Neural cell (in vitro differentiated cells): ENCODE results near the gene ZNF778. TPM values are rescaled to one million over a fixed set of nuclear protein-coding genes. Genes with fewer than 3 reads are reported as not detected.
"Not testable (repeated sequence)": the region's sequence is repeated elsewhere in the genome, so short reads cannot be mapped to it uniquely, and the experiment has no call there.

Experiments used
- H2AFZ ChIP-seq: fragments of 200-600, 300-800 bp; sonication (generic), shearing (Covaris generic); 2 replicates; pipeline ENCODE4 v1.6.0; 2014; ENCODE audit warnings: low read depth, mild to moderate bottlenecking, antibody characterized with exemption, low read length, moderate library complexity
- H3F3A ChIP-seq: fragments of 200-600 bp; shearing (Covaris generic); 2 replicates; pipeline ENCODE4 v1.6.1; 2016; ENCODE audit warnings: mild to moderate bottlenecking, moderate library complexity, mixed read lengths, antibody characterized with exemption, low read length; ENCODE audit not compliant: insufficient read depth, poor library complexity, severe bottlenecking
- H3K27ac ChIP-seq: fragments of 200-600, 300-800 bp; sonication (generic), shearing (Covaris generic); 2 replicates; pipeline ENCODE4 v1.5.1; 2014; ENCODE audit warnings: mild to moderate bottlenecking, low read length, moderate library complexity
- H3K27me3 ChIP-seq: fragments of 300-800, 200-600 bp; sonication (generic), shearing (Covaris generic); 2 replicates; pipeline ENCODE4 v1.6.0; 2014; ENCODE audit warnings: mild to moderate bottlenecking, low read depth, low read length, moderate library complexity; ENCODE audit not compliant: insufficient read depth
- H3K36me3 ChIP-seq: fragments of 300-800, 200-600 bp; sonication (generic), shearing (Covaris generic); 2 replicates; pipeline ENCODE4 v1.5.1; 2014; ENCODE audit warnings: mild to moderate bottlenecking, antibody characterized with exemption, low read length, moderate library complexity; ENCODE audit not compliant: insufficient read depth
- H3K4me2 ChIP-seq: fragments of 300-800, 200-600 bp; sonication (generic), shearing (Covaris generic); 2 replicates; pipeline ENCODE4 v1.6.0; 2014; ENCODE audit warnings: mild to moderate bottlenecking, low read length
- H3K4me3 ChIP-seq: fragments of 300-800, 200-600 bp; sonication (generic), shearing (Covaris generic); 2 replicates; pipeline ENCODE4 v1.5.1; 2014; ENCODE audit warnings: mild to moderate bottlenecking, low read length, moderate library complexity
- H3K79me2 ChIP-seq: fragments of 200-600 bp; shearing (Covaris generic); replicated peaks from 2 replicates; pipeline ENCODE4 v1.6.0; 2014; ENCODE audit warnings: mild to moderate bottlenecking, low read length, moderate library complexity; ENCODE audit not compliant: insufficient read depth
- H3K9ac ChIP-seq: fragments of 300-800, 200-600 bp; sonication (generic), shearing (Covaris generic); 2 replicates; pipeline ENCODE4 v1.6.1; 2016; ENCODE audit warnings: mild to moderate bottlenecking, low read length, mixed read lengths
- H3K9me2 ChIP-seq: fragments of 200-600 bp; shearing (Covaris generic); 2 replicates; pipeline ENCODE4 v1.6.1; 2016; ENCODE audit warnings: mild to moderate bottlenecking, low read length, mixed read lengths; ENCODE audit not compliant: insufficient read depth
- H3K9me3 ChIP-seq: fragments of 200-600, 300-800 bp; sonication (generic), shearing (Covaris generic); 2 replicates; pipeline ENCODE4 v1.6.1; 2016; ENCODE audit warnings: mild to moderate bottlenecking, mixed run types, low read length, moderate library complexity, mixed read lengths
- H4K20me1 ChIP-seq: fragments of 200-600 bp; shearing (Covaris generic); 2 replicates; pipeline ENCODE4 v1.6.1; 2016; ENCODE audit warnings: mild to moderate bottlenecking, mixed run types; ENCODE audit not compliant: insufficient read depth
- EP300 ChIP-seq: fragments of 450-650 bp; conservative IDR thresholded peaks from 2 replicates; pipeline ENCODE4 v1.6.1; 2014; ENCODE audit warnings: antibody characterized with exemption, mild to moderate bottlenecking, moderate library complexity; ENCODE audit not compliant: poor library complexity, severe bottlenecking
- EZH2 ChIP-seq: fragments of 200-600, 300-800 bp; shearing (Covaris generic), sonication (generic); IDR thresholded peaks from 2 replicates; pipeline ENCODE4 v1.6.1; 2014; ENCODE audit warnings: antibody characterized with exemption, low read length, borderline replicate concordance, mild to moderate bottlenecking; ENCODE audit not compliant: insufficient read depth, poor library complexity, severe bottlenecking
- MXI1 ChIP-seq: fragments of 450-650 bp; conservative IDR thresholded peaks from 2 replicates; pipeline ENCODE4 v1.6.1; 2014; ENCODE audit warnings: antibody characterized with exemption, mild to moderate bottlenecking; ENCODE audit not compliant: poor library complexity, severe bottlenecking
- POLR2AphosphoS5 ChIP-seq: IDR thresholded peaks from 2 replicates; pipeline ENCODE4 v1.6.1; 2012
- RAD21 ChIP-seq: fragments of 450-650 bp; conservative IDR thresholded peaks from 2 replicates; pipeline ENCODE4 v1.6.1; 2014; ENCODE audit warnings: antibody characterized with exemption, mild to moderate bottlenecking, moderate library complexity
- SMC3 ChIP-seq: fragments of 450-650 bp; conservative IDR thresholded peaks from 2 replicates; pipeline ENCODE4 v1.6.1; 2014; ENCODE audit warnings: antibody characterized with exemption, mild to moderate bottlenecking, moderate library complexity; ENCODE audit not compliant: poor library complexity
- TAF1 ChIP-seq: IDR thresholded peaks from 2 replicates; pipeline ENCODE4 v1.6.1; 2012; ENCODE audit warnings: low read depth
- polyA plus RNA-seq: library from polyadenylated mRNA; depleted of rRNA; stranded (reverse); fragments of >200 nt; gene quantifications from 2 replicates; pipeline ENCODE4 v1.2.3, GENCODE V29; 2014
- TF ChIP-seq, protein P1 (sequence below): IDR thresholded peaks from 2 replicates; pipeline ENCODE4 v1.6.1; 2012; ENCODE audit warnings: borderline replicate concordance
- TF ChIP-seq, protein P2 (sequence below): fragments of 450-650 bp; IDR thresholded peaks from 2 replicates; pipeline ENCODE4 v1.5.1; 2014; ENCODE audit warnings: antibody characterized with exemption, mild to moderate bottlenecking, moderate library complexity; ENCODE audit not compliant: poor library complexity, severe bottlenecking

The ZNF778 gene
- polyA plus RNA-seq, 1 donor from 2014 or later = 14.7 TPM

- H3K36me3 ChIP-seq = no peaks in the 10 kb centered on the region
- no peak overlapping the region for H3K27ac ChIP-seq
Measured at GRCh38 chr16:89265647-89266046, 48.1 kb downstream of the ZNF778 start.

DNA sequence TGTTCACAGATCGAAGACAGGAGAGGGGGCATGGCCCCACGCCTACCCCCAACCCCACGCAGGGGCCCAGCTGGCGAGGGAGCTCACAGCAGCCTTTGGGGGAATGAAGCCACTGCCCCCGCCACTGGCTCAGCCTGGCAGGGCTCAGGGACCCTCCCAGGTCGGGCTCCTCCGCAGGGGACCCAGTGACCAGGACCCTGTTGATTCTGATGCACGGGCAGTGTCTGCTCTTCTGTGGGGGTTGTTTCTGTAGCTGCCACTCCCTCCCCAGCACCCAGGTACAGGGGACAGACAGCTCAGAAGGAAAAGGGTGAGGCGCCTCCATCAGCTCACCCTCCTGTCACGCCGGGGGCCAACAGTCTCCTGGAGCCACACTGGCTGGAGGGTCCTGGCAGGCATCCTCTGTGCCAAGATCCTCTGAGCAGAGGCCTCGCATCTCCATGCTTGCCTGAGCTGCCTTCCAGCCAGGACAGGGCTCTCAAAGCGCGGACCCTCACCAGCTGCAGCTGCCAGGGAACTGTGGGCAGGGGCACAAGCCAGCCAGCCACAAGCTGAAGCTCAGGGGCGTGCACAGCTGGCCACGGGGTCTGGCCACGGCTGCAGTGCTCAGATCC is 49.1 kb downstream of the ZNF778 start:
- Histone ChIP-seq H3K27me3 (no peaks in the 10 kb centered on the region), H3K4me3 (no peak overlapping the region), H3K36me3 (no peaks in the 10 kb centered on the region), H3K27ac (no peak overlapping the region), H3K79me2 (no peaks in the 10 kb centered on the region), H4K20me1 (no peaks in the 10 kb centered on the region), H3F3A (no peaks in the 10 kb centered on the region), H3K9ac (no peak overlapping the region), H3K4me2 (no peak overlapping the region), H3K9me3 (no peaks in the 10 kb centered on the region), H2AFZ (no peak overlapping the region), H3K9me2 (no peaks in the 10 kb centered on the region)
- TF ChIP-seq TAF1 (no peak), RAD21 (no peak), EP300 (no peak), POLR2AphosphoS5 (no peak), SMC3 (no peak), MXI1 (no peak), EZH2 (no peak)
- TF ChIP-seq, protein P1, sequence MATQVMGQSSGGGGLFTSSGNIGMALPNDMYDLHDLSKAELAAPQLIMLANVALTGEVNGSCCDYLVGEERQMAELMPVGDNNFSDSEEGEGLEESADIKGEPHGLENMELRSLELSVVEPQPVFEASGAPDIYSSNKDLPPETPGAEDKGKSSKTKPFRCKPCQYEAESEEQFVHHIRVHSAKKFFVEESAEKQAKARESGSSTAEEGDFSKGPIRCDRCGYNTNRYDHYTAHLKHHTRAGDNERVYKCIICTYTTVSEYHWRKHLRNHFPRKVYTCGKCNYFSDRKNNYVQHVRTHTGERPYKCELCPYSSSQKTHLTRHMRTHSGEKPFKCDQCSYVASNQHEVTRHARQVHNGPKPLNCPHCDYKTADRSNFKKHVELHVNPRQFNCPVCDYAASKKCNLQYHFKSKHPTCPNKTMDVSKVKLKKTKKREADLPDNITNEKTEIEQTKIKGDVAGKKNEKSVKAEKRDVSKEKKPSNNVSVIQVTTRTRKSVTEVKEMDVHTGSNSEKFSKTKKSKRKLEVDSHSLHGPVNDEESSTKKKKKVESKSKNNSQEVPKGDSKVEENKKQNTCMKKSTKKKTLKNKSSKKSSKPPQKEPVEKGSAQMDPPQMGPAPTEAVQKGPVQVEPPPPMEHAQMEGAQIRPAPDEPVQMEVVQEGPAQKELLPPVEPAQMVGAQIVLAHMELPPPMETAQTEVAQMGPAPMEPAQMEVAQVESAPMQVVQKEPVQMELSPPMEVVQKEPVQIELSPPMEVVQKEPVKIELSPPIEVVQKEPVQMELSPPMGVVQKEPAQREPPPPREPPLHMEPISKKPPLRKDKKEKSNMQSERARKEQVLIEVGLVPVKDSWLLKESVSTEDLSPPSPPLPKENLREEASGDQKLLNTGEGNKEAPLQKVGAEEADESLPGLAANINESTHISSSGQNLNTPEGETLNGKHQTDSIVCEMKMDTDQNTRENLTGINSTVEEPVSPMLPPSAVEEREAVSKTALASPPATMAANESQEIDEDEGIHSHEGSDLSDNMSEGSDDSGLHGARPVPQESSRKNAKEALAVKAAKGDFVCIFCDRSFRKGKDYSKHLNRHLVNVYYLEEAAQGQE = no peak
- TF ChIP-seq, protein P2, sequence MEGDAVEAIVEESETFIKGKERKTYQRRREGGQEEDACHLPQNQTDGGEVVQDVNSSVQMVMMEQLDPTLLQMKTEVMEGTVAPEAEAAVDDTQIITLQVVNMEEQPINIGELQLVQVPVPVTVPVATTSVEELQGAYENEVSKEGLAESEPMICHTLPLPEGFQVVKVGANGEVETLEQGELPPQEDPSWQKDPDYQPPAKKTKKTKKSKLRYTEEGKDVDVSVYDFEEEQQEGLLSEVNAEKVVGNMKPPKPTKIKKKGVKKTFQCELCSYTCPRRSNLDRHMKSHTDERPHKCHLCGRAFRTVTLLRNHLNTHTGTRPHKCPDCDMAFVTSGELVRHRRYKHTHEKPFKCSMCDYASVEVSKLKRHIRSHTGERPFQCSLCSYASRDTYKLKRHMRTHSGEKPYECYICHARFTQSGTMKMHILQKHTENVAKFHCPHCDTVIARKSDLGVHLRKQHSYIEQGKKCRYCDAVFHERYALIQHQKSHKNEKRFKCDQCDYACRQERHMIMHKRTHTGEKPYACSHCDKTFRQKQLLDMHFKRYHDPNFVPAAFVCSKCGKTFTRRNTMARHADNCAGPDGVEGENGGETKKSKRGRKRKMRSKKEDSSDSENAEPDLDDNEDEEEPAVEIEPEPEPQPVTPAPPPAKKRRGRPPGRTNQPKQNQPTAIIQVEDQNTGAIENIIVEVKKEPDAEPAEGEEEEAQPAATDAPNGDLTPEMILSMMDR = no peak

More at GRCh38 chr16:89265647-89266046, 48.1 kb downstream of the ZNF778 start:
- no peak overlapping the region for H3K9ac ChIP-seq
- H3K9me3 ChIP-seq = no peaks in the 10 kb centered on the region
- TF ChIP-seq SMC3 = no peak
- TF ChIP-seq MXI1 = no peak
- TF ChIP-seq EP300 = no peak
- no peaks in the 10 kb centered on the region for H3K9me2 ChIP-seq
- H3K79me2 ChIP-seq = no peaks in the 10 kb centered on the region
- H4K20me1 ChIP-seq = no peaks in the 10 kb centered on the region
- no peaks in the 10 kb centered on the region for H3F3A ChIP-seq
- no peak overlapping the region for H3K4me2 ChIP-seq
- no peak overlapping the region for H3K4me3 ChIP-seq
- H3K27me3 ChIP-seq = no peaks in the 10 kb centered on the region
- no peak overlapping the region for H2AFZ ChIP-seq

DNA sequence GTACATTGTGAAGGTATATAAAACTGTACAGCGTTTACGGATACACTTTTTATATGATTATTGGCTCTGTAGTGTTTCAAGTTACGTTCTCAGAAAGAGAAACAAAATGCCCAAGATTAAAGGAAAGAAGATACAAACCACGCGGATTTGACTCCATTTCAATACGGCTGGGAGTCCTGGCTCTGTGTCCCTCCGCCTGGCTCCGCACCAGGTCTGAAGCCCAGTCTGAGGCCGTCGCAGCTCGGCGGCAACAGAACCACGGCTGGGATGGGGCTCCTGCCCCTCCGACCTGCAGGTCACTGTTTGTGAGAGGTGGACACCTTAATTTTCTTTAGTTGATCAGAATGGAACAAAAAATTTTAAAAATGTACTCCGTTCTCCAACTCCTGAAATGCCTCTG is 50.2 kb downstream of the ZNF778 start:
- H2AFZ ChIP-seq, H3K4me3 ChIP-seq, H3K27ac ChIP-seq, H3K9ac ChIP-seq, H3F3A ChIP-seq, H3K4me2 ChIP-seq, H3K79me2 ChIP-seq, H3K9me2 ChIP-seq, H3K9me3 ChIP-seq, H3K36me3 ChIP-seq, H4K20me1 ChIP-seq, H3K27me3 ChIP-seq: not testable (repeated sequence)
